Ureter (tissue), 1 donor: Measurements from ENCODE around the gene ATP8A2. TPM values are rescaled to one million over a fixed set of nuclear protein-coding genes. Genes with fewer than 3 reads are reported as not detected.

ENCODE experiments used
- DNase-seq: peaks from one replicate; pipeline ENCODE4 v3.0.0-alpha.2; 2020; ENCODE audit warnings: low spot score
- total RNA-seq: library from RNA; stranded (reverse); gene quantifications from one replicate; pipeline ENCODE4 v1.2.4, GENCODE V29; 2023
- donor health status: DM: yes; HTN: yes; CAD: no.

ATP8A2 gene
- total RNA-seq, 1 donor from 2014 or later = 0.13 TPM

DNA sequence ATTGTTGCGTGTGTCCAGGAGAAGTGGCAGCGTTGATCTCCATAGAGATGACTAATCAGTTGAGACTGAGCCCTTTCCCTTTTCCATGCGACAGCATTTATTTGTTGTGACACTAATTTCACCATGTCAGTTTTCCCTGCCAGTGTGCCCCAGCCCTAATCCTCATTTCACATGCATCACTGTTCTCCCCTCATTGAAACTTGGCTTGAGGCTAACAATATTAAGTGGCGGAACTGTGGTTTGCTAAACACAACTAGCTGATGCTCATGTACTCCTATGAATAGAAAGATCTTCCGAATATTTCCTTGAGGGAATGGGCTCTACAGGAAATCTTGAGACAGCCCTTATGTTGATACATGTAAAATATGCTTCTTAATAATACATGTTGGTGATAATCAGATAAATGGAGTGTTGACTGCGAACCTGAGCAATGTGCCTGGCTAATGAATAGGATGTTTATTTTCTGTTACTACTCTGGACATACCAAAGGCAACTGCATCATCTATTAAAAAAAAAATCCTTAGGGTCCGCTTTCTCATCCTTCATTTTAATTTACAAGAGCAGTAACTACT, 258.6 kb downstream of the ATP8A2 start:
- DNase-seq = no peak

- DNase-seq = no peak
Observed at GRCh38 chr13:25632166-25632888, 260.6 kb downstream of the ATP8A2 start.

DNA sequence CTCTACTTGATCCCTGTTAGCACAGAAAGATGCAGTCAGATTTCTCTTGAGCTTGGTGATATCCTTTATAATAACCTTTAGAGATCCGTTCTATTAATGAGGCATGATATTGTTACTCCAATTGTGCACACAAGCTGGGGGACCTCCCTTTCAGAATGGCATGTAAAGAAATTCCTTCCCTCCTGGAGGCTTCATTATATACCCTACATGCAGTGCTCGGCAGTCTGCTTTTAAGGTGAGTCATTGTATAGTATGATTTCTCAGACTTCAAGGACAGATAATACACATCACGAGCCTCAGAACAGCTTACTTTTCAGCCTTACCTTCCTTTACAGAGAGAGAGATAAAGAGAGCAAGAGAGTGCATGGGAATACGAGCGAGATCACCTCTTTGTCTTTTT, 261.3 kb downstream of the ATP8A2 start:
- DNase-seq = no peak

- DNase-seq = no peak
Observed at GRCh38 chr13:25645681-25646080, 273.9 kb downstream of the ATP8A2 start.

DNA sequence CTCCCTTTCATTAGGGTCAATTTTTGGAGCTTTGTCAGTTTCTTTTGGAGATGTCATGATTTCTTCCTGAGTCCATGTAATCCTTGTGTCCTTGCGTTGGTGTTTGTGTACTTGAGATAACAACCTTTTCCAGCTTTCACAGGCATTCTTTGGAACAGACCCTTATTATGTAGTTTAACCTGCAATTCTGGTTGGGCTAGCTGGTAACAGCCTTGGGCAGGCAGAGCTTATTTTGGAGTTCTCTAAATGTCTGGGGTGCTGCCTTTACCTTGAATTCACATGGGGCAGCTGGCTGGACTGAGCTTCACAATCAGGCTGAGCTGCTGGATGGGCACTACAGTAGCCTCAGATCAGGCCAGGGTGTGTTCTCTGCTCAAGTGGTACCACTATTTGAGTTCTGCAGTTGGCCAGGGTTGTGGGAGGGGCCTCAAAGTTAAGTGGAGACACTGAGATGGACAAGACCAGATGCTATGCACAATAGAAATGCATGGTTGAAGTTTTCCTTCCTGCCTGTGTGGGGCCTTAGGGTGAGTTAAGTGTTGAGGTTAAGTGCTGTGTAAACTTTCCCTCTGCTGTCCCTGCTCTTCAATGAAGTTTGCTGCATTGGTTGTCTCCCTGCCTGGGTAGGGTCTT, 277.3 kb downstream of the ATP8A2 start:
- no peak for DNase-seq

DNA sequence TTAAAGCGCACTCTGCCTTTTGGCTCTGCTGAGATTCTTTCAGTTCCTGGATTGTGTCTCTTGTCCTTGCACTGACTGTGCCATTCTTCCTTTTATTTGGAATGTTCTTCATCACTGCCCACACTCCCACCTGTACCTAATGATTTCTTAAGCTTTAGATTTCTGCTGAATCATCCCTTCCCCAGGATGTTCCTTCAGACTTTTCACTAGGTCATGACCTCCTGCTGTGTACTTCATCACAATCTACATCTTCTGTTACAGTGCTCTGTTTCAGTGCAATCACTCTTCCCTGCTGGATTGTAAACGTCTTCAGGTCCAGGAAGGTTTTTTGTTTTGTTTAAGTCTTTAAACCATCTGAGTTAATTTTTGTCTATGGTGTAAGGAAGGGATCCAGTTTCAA, 281.0 kb downstream of the ATP8A2 start:
- no peak for DNase-seq

DNA sequence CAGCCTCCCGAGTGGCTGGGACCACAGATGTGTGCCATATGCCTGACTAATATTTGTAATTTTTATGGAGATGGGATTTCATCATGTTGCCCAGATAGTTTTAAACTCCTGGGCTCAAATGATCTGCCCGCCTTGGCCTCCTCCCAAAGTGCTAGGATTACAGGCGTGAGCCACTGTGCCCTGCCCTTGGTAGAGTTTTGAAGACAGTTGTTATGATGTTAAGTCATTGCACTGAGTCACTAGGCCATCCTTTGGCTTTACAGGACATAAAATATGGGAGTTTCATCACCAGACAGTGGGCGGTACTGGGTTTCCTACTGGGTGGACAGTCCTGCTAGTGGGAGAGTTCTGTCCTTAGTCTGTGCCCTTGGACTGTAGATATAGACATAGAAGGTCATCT, 282.5 kb downstream of the ATP8A2 start:
- no peak for DNase-seq

DNA sequence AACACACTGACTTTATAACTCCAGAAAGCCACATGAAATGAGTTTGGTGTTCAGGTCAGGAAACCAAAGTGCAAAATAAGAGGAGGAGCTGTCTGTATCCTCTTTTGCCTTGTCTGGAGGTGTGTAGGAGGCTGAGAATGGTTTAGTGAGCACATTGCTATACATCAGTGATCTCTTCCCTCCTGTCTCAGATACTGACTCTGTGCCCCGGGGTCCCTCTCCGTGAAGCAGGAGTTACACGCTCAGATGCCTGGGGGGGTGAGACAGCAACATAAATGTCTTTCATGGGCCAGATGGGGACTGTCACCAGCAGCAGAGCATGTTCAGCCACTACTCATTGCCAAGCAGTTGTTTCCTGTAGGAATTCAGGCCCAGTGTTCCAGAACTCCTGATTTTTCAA, 285.4 kb downstream of the ATP8A2 start:
- DNase-seq = no peak

GRCh38 chr13:25659091-25659795, 287.5 kb downstream of the ATP8A2 start:
- DNase-seq = no peak

DNA sequence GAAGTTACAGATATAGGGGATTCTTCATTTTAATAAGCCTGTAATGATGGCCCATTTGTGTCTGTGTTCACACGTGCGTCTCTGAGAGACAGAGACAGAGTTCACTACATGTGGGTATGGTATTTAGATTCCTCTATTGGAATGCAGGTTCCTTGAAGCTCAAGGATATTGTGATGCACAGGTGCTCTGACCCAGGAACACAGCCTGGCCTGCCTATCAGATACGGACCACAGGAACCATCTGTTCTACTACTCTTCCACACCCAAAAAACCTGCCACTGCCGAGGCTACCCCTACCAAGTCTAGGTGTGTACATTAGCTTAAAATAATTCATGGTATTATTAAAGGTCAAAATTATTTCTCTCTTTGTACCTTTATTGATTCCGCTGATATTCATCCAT, 289.2 kb downstream of the ATP8A2 start:
- no peak for DNase-seq

- no peak for DNase-seq
Observed at GRCh38 chr13:25662516-25662915, 290.7 kb downstream of the ATP8A2 start.

DNA sequence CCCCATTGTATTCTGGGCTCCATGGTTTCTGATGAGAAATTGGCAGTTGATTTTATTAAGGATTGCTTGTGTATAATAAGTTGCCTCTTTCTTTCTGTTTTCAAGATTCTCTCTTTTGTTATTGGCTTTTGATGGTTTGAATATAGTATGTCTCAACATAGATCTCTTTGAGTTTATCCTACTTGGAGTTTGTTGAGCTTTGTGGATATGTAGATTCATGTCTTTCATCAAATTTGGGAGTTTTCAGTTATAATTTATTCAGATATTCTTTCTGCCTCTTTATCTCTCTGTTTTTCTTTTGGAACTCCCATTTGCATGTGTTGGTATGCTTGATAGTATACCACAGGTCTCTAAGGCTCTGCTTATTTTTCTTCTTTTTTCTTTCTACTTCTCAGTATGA, 296.6 kb downstream of the ATP8A2 start:
- no peak for DNase-seq

DNA sequence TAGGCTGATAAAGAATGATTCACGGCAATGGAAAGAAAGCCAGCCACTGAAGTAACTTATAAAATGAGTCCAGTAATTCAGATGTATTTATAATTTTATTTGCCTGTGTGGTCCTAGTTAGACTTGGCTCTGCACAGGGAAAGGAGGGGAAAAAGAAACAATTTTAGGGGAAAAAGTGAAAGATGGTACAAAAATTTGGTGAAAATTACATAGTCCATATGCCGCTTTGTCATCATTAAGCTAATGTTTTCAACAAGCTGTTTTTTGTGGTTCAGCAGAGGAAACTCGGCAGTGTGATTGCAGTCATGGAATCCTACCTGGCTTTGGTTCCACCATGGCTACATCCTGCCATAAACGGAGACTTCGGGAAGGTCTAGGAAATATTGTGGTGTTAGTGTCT, 301.9 kb downstream of the ATP8A2 start:
- DNase-seq = no peak

GRCh38 chr13:25674371-25674770, 302.6 kb downstream of the ATP8A2 start:
- DNase-seq = no peak

DNA sequence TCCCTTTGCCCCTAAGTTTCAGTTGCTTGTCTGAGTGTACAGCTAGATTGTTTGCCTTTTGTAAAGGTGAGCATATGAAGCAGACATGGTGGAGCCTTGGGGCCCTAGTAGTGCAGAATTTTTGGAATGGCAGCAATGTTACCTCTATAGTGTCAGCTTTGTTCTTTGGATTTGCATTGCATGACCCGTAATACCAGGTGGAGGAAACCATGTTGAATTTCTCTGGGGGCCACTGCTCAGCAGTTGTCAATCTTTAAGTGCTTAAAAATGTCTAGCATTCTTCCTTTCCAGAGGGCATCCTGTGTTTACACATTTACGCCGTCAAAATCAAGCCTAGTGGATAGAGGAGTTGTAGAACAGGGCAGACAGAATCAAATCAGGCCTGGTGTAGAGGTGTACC, 303.3 kb downstream of the ATP8A2 start:
- DNase-seq = no peak

DNA sequence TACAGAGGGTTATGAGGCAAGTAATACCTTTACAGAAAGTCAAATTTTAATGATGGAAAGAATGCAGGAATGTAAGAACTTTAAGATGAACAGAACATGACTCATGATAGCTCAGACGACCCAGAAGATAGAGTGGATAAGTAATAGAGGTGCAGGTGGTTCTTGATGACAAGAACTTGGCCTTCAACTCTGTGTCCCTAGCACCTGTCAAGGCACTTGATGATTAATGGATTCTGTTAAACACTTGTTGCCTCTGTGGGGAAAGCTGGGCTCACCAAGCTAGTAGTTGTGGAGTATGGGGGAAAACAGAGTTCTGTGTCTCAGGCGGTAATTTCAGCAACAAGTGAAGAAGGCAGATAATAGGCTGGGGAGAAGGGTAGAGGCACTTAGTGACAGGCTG, 306.2 kb downstream of the ATP8A2 start:
- no peak for DNase-seq

GRCh38 chr13:25678398-25678797, 306.6 kb downstream of the ATP8A2 start:
- DNase-seq = no peak

DNA sequence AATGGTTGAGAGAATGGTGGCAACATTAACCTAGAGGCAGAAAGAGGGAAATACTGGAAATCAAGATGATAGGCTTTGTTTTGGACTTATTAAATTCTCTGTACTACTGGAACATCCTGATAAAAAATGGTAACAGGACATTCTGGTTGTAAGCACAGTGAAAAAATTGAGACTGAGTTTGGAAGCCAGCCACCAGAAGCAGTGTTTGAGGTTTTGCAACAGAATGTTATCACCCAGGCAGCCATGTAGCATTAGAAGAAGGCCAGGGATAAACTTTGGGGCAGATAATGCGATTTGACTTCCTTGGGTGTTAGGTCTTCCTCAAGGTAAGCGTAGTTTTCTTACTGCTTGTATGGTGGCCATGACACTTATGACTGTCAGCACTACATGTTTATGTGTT, 307.4 kb downstream of the ATP8A2 start:
- no peak for DNase-seq

- DNase-seq = no peak
Observed at GRCh38 chr13:25679936-25680335, 308.2 kb downstream of the ATP8A2 start.

- no peak for DNase-seq
Observed at GRCh38 chr13:25682276-25682675, 310.5 kb downstream of the ATP8A2 start.

DNA sequence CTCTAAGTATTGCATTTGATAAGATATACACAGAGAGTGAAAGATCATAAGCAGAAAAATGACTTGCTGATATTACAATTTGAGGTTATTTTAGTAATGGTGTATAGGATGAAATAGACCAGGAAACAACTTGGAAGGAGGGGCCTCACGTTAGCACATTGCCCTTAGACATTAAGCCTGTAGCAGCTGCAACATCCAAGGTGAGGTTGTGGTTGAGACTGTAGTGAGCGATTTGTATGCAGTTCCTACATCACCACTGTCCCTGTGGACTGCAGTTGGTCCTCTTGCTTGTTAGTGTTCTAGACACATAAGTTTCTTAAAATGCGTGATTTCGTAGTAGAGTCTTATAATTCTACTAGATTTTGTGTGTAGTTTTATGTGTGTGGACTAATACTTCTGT, 311.3 kb downstream of the ATP8A2 start:
- DNase-seq = no peak

DNA sequence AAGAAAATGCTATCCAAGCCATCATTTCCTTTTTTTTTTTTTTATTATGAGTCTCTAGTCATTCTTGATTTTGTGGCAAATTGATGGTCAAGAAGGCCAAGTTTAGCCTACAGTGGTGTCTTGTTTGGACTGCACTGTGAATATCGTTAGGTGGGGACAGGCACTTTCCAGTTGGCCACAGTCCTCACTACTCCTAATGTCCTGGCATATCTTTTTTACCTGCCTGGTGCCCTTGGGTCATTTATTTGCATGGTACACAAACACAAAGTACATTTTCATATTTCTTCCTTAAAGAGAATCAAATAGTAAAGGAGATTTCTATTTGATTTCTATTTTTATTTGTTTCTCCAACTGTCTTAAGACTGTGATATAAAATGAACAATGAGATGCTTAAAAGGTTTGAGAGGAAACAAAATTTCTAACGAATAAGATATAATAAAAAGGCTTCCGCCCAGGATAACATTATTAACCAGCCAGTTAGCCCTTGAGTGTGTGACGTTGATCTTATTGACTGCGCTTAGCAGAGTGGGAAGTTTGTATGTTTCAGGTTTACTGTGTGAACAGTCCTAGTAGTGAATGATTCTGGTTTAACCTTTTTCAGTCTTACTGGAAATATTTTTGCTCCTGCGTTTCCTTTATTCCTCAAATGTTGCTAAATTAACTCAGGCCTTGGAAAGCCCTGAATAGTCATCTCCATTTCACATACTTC, 312.0 kb downstream of the ATP8A2 start:
- no peak for DNase-seq
